Heart left ventricle (tissue), 13 donors: ENCODE measurements around the gene NACC2.

Experiments
- CTCF ChIP-seq, 12 donors: fragments of 200-600 bp; sonication (generic) in 4 of 12; IDR thresholded peaks; one replicate each; pipeline versions ENCODE4 v1.5.0 to v1.8.0; 2018 to 2022; ENCODE audit warnings: antibody characterized with exemption in 12 of 12, mild to moderate bottlenecking in 5 of 12
- POLR2A ChIP-seq, 2 donors: fragments of 450-650 bp; IDR thresholded peaks; one replicate each; pipeline ENCODE4 v1.6.1; 2017; ENCODE audit warnings: antibody characterized with exemption in 2 of 2, mild to moderate bottlenecking in 2 of 2, moderate library complexity in 2 of 2
- donor health status: ischemic (EF 13 %, LVEDD 7.1; RV severe dilation, severe dysfunction).
- donor health status: DM: no; HTN: yes; CAD: no.
- donor health status: DM: no; HTN: no; CAD: no.
- donor health status: ischemic (EF 25% LVEDD 6.9; RV normal size, moderate dysfunction).
- donor health status: ischemic (EF 25% LVEDD 5.7; RV mildly dilated, moderate dysfunction).
- donor health status: ischemic (EF 35%, LVEDD 5.7; RV mildly dilated, moderate dysfunction).
- donor health status: nonischemic (EF 11% LVEDD 7.7; RV severe dilation, severe dysfunction).
- donor health status: DM: yes; HTN: yes; CAD: no.
- donor health status: PGD.
- donor health status: ischemic (EF 29% LVEDD 5.4; RV normal size, mild dysfunction).
- donor health status: nonischemic (EF 23%, LVEDD 6.1; RV moderate dilation, normal function).

- TF ChIP-seq CTCF (IDR thresholded peaks at IDR 0.05) (no peak), POLR2A (IDR thresholded peaks at IDR 0.05) (no peak)
These were observed 88.9 kb downstream of the NACC2 start for GRCh38 chr9:136006169-136006568.
